HG03469 (cell line): ENCODE data around the gene PROSER3.

Experiments
- ATAC-seq: cut with Tn5 transposase; IDR thresholded peaks from one replicate; pipeline ENCODE4 v1.9.1; 2021; ENCODE audit warnings: mild to moderate bottlenecking, moderate library complexity, moderate number of reproducible peaks; ENCODE audit not compliant: unreplicated experiment

The PROSER3 gene

DNA sequence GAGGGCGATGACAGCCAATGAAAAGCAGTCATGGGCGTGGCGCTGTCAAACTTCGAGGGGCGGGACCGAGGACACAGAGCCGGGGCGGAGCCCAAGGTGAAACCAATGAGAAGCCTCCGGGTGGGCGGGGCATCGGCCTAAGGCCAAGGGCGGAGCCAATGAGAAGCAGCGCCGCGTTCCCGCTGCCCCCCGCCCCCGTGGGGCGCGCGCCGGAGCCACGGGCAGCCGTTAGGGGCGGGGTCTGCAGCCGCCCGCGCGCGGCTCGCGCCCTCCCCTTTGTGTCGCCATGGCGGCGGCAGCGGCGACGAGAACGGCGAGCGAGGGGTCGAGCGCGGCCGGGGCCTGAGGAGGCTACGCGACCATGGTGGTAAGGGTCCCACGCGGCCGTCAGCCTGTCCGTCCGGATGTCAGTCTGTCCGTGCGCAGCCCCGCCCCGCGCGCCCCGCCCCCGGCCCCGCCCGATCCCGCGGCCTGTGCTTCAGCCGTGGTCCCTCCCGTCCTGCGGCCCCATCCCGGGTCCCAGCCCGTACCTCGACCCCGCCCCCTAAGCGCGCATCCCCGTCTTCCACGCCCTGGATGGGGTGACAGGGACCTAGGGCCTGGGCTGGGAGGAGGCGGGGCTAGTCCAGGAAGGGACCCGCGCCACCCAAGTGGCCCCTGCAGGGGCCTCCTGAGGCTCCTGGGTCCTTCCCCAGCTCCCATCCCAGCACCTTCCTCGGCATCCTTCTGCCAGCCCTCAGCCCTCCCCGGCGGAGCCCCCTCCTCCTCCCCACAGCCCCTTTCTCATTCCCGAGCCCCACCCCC, 17.5 kb downstream of the PROSER3 start, which contains the start of gene ARHGAP33:
TSS of gene ARHGAP33 (plus strand) at position 267 of the 804 bp plus-strand sequence. CDS start at position 362, 95 bp downstream.
- ATAC-seq: peak; percentile 84

DNA sequence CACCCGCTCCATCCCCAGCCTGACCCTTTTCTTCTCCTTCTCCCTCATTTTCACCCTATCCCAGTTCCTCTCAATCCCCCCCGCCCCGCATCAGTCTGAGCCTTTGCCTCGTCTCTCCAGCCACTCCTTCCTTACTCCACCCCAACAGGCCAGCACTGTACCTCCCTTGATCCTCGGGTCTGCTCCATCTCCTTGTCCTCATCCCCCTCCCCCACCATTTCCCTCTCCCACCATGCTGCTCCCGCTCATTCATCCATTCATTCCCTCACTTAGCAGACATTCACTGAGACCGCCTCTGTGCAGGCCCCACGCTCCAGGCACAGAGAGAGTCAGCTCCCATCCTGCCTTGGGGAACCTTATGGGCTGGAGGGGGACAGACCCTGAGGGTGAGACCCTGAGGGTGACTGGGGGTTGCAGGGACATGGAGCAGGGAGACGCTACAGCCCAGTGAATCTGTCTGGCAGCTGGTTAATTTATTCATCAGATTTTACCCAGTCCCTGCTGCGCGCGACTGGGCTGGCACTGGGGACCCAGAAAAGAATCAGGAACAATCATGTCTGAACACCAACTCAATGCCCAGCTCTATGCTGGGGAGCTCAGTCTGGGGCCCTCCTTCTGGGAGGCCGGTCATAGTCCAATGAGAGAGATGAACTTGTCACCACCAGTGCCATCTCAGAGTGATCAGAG, 18.3 kb downstream of the PROSER3 start:
- no peak for ATAC-seq

DNA sequence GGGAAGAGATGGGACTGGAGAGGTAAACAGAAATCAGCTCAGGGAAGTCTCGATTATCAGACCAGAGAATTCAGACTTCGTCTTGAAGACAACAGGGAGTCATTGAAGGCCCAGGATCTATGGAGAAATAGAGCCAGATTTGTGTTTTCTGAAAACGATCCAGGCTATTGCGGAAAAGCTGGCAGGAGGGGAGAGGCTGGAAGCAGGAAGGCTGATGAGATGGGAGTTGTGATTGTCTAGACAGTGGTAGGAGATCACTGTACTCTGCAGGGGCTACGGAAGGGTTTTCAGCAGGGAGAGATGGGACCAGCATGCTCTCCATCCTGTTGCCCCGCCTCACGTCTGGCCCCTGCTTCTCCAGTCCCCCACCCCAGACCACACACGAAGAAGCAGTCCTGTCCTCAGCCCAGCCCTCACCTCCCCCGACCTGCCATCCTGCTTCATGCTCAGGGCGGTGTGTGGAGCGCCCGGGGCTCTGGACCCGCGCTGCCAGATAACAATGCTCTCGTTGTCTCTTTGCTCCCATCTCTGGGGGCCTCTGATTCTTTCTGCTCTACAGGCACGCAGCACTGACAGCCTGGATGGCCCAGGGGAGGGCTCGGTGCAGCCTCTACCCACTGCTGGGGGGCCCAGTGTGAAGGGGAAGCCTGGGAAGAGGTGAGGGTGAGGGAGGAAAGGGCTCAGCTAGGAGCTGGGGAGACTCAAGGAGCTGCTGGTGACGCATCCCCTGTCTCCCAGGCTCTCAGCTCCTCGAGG, 19.3 kb downstream of the PROSER3 start:
- no peak for ATAC-seq

DNA sequence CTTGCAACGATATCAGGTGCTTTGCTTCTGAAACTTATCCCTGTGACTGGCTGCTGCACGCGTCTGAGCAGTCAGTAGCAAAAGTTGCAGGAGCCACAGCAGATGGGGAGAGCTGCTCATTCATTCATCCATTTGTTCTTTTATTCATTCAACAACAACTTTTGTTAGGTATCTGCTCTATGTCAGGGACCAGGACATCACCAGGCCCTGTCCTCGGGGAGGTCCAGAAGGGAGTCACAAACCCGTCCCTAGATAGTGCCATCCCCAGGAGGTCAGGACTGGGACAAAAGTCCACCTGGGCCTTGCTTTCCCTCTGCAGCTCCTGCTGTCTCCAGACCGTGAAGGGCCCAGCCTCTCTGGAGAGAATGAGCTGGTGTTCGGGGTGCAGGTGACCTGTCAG, 20.0 kb downstream of the PROSER3 start:
- ATAC-seq: no peak

DNA sequence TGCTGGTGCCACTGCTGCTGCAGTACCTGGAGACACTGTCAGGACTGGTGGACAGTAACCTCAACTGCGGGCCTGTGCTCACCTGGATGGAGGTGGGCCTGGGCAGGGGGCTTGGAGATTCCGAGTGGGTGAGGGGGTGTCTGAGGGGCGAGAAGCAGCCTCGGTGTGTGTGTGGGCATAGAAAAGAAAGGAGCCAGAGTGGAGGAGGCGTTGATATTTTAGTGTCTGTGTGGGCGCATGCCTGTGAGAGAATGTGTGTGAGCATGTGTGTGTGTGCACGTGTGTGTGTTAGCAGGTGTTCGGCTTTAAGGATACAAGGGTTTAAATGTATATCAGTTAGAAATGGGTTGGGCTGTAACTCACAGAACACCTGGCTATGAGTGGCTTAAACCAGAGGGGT, 21.1 kb downstream of the PROSER3 start:
- ATAC-seq: no peak

DNA sequence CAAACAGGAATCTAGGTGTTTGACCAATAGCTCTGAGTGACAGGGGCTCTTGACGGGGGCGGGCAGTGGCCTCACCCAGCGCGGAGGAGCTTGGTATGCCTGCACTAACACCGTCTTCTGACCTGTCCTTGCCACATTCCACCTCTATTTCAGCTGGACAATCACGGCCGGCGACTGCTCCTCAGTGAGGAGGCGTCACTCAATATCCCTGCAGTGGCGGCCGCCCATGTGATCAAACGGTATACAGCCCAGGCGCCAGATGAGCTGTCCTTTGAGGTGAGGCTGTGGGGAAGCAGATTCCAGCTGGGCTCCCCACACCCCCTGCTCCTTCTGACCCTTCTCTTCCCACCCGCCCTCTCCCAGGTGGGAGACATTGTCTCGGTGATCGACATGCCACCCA, 22.1 kb downstream of the PROSER3 start:
- no peak for ATAC-seq

DNA sequence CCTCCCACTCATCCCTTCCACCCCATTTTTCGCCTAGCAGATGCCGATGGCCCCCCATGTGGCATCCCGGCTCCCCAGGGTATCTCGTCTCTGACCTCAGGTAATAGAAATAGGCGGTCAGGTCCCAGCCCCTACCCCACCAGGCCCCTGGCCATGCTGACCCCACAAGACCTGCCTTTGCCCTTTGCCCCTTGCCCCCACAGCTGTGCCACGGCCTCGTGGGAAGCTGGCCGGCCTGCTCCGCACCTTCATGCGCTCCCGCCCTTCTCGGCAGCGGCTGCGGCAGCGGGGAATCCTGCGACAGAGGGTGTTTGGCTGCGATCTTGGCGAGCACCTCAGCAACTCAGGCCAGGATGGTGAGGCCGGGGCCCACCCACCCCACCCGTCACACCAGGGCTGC, 22.7 kb downstream of the PROSER3 start:
- no peak for ATAC-seq

DNA sequence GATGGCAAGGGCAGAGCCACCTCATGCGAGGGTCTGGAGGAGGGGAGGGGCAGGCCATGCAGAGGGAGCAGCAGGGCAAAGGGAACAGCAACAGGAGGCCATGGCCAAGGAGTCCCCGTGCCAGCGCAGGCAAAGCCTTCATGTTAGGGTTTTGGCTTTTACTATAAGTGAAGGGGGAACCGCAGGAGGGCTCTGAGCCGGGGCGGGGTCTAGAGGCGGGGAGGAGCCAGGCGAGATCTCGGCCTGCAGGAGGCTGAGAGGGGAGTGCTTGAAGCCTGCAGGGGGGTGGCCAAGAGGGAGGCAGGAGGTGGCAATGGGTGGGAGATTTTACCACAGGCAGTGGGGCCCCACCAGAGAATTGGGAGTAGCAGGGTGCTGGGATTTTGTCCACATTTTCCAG, 23.7 kb downstream of the PROSER3 start:
- no peak for ATAC-seq

DNA sequence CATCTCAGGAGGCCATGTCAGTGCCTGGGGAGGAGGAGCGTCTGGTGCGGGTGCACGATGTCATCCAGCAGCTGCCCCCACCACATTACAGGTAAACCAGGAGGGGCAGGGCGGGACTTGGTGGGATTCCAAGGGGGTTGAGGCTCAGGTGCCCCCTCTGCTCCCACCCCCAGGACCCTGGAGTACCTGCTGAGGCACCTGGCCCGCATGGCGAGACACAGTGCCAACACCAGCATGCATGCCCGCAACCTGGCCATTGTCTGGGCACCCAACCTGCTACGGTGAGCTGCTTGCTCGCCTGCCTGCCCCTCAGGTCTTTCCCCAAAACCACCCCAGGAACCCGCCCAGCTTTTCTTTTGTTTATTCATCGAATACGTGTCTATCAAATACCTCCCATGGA, 24.6 kb downstream of the PROSER3 start:
- no peak for ATAC-seq

DNA sequence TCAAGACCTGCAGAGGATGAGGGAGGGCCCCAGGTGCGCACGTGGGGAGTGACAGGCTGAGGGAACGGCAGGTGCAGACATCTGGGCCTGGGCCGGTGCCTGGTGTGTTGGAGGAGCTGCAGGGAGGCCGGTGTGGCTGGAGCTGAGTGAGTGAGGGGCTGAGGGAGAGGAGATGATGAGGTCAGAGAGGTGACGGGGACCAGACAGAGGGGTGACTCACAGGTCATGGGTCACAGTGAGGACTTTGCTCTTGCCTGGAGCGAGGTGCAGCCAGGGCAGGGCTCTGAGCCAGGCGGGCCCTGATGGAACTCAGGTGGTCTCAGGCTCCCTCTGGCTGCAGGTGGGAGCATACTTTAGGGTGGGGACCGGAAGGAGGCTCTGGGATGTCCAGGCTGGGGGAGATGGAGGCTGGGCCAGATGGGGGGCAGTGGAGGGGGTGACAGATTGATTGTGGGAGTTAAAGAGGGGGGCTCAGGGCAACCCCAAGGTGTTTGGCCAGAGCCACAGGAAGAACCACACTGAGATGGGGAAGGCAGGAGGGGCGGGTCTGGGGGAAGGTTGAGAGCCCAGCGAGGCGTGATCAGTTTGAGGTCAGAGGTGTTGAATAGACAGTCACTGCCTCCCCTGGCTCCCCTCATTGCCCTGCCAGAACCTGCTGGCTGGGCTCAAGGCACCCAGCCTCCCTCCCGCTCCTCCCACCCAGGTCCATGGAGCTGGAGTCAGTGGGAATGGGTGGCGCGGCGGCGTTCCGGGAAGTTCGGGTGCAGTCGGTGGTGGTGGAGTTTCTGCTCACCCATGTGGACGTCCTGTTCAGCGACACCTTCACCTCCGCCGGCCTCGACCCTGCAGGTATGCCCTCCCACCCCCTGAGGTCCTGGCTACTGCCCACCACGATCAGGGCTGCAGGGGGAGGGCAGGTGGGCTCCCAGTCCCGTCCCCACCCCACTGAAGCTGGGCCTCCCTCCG, 25.8 kb downstream of the PROSER3 start:
- ATAC-seq: no peak

DNA sequence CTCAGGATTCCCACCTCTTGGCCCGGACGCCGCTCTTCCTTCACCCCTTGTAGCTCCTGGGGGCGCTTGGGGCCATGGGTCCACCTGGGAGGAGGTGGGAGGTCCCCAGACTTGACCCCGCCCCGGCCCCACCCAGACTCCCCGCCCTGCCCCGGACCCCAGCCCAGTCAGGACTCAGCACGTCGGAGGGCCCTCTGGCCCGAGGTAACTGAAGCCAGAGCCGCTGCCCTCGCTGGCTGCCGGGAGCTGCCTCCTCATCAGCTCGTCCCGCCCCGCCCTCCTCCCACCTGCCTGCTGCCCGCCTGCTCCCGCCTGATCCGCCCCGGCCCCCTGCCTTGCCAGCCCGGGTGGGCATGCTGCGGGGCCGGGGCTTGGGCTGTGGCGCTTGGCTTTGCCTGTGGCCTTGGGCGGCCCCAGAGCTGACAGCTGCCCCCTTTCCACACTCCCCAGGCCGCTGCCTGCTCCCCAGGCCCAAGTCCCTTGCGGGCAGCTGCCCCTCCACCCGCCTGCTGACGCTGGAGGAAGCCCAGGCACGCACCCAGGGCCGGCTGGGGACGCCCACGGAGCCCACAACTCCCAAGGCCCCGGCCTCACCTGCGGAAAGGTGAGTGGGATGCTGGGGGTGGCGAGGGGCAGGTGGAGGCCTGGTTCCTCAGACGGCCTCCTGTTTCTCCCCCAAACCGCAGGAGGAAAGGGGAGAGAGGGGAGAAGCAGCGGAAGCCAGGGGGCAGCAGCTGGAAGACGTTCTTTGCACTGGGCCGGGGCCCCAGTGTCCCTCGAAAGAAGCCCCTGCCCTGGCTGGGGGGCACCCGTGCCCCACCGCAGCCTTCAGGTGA, 26.7 kb downstream of the PROSER3 start:
- ATAC-seq: no peak

DNA sequence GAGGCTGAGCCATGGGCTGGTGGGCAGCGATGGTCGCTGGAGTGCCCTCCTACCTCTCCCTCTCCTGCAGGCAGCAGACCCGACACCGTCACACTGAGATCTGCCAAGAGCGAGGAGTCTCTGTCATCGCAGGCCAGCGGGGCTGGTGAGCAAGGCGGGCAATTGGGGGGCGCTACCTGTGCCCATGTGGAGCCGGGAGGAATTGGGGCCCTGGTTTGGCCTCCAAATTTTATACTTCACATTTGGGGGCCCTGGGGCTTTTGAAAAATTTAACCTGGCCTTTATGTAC, 27.3 kb downstream of the PROSER3 start:
- ATAC-seq: no peak

DNA sequence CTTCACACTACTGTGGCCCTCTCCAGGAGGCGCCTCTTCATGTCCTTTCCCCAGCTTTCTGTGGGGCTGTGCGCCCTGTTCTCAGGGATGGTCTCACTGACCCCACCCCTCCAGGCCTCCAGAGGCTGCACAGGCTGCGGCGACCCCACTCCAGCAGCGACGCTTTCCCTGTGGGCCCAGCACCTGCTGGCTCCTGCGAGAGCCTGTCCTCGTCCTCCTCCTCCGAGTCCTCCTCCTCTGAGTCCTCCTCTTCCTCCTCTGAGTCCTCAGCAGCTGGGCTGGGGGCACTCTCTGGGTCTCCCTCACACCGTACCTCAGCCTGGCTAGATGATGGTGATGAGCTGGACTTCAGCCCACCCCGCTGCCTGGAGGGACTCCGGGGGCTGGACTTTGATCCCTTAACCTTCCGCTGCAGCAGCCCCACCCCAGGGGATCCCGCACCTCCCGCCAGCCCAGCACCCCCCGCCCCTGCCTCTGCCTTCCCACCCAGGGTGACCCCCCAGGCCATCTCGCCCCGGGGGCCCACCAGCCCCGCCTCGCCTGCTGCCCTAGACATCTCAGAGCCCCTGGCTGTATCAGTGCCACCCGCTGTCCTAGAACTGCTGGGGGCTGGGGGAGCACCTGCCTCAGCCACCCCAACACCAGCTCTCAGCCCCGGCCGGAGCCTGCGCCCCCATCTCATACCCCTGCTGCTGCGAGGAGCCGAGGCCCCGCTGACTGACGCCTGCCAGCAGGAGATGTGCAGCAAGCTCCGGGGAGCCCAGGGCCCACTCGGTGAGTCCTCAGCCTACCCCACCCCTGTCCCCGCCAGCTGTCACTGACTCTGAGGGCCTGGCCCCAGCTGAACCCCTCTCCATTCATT, 28.6 kb downstream of the PROSER3 start:
- ATAC-seq: no peak

DNA sequence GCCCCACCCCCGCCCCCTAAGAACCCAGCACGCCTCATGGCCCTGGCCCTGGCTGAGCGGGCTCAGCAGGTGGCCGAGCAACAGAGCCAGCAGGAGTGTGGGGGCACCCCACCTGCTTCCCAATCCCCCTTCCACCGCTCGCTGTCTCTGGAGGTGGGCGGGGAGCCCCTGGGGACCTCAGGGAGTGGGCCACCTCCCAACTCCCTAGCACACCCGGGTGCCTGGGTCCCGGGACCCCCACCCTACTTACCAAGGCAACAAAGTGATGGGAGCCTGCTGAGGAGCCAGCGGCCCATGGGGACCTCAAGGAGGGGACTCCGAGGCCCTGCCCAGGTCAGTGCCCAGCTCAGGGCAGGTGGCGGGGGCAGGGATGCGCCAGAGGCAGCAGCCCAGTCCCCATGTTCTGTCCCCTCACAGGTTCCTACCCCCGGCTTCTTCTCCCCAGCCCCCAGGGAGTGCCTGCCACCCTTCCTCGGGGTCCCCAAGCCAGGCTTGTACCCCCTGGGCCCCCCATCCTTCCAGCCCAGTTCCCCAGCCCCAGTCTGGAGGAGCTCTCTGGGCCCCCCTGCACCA, 29.3 kb downstream of the PROSER3 start:
- no peak for ATAC-seq

DNA sequence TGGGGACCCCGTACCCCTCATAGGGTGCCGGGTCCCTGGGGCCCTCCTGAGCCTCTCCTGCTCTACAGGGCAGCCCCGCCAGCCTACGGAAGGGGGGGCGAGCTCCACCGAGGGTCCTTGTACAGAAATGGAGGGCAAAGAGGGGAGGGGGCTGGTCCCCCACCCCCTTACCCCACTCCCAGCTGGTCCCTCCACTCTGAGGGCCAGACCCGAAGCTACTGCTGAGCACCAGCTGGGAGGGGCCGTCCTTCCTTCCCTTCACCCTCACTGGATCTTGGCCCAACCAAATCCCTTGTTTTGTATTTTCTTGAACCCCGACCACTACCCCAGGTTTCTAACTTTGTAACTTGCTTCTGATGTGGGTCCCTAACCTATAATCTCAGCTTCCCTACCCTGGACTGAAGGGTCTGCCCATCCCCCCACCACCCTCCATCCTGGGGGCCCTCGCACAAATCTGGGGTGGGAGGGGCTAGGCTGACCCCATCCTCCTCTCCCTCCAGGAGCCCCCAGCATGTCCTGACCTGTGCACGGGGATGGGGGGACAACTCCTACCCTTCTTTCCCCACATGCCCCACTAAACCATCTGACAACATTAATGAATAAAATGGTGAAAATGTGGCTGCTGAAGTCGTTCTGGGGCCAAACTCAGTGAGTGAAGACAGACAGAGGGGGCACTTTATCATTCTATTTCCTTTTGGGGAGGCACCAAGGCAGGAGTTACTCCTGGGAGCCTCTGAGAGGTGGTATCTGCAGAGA, 30.4 kb downstream of the PROSER3 start:
- ATAC-seq: no peak

DNA sequence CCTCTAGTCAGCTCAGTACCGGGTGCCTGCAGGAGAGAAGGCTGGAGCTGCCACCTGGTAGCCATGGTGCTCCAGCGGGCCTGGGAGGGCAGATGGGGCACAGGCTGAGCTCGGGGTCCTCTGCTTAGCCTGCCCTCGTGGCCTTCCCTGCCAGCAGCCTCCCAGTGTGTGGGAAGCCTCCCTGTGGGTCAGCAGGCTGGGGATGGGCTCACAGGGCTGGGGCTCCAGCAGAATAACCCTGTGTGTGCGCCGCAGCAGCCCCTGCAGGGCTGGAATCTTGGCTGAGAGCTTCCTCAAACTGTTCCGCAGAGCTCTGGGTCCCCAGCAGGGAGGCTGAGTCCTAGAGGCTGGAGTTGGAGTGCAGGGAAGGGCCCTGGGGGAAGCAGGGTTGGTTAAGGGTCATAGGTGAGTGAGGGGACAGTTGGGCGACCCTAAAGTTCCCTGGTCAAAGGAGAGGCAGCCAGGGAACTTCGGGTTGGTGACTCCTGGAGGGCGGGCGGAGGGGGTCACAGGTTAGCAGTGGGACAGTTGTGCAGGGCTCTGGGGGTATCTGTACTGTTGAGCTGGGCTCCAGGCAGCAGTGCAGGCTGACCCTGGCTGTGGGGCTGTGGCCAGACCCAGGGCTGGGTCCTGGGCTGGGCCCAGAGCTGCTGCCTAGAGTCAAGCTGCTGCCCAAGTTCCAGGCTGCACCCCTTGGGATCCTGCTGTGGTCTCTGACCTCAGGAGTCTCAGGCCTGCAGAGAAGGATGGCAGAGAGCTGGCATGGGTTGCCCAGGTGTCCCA, 31.4 kb downstream of the PROSER3 start:
- ATAC-seq: no peak
